OCI-LY1 (cell line): ENCODE measurements around the gene CEP19.

Source experiments
- H2AFZ ChIP-seq: fragments of 200-600 bp; sonication (generic), shearing (Covaris generic); 2 replicates; pipeline ENCODE4 v1.6.0; 2014; ENCODE audit warnings: antibody characterized with exemption, mild to moderate bottlenecking, low read length
- H3F3A ChIP-seq: fragments of 200-600 bp; sonication (generic), shearing (Covaris generic); 2 replicates; pipeline ENCODE4 v1.6.0; 2014; ENCODE audit warnings: mild to moderate bottlenecking, antibody characterized with exemption, low read length, moderate library complexity; ENCODE audit not compliant: insufficient read depth
- H3K27ac ChIP-seq: fragments of 200-600 bp; sonication (generic); 2 replicates; pipeline ENCODE4 v1.5.1; 2014; ENCODE audit warnings: low read length, mixed run types, mild to moderate bottlenecking, low read depth; ENCODE audit not compliant: poor library complexity, severe bottlenecking
- H3K27me3 ChIP-seq: fragments of 200-600 bp; sonication (generic); 2 replicates; pipeline ENCODE4 v1.6.0; 2014; ENCODE audit warnings: antibody characterized with exemption, mild to moderate bottlenecking, low read length, moderate library complexity; ENCODE audit not compliant: insufficient read depth
- H3K36me3 ChIP-seq: fragments of 200-600 bp; sonication (generic); 2 replicates; pipeline ENCODE4 v1.6.1; 2014; ENCODE audit warnings: mild to moderate bottlenecking, antibody characterized with exemption, low read length, moderate library complexity, mixed read lengths; ENCODE audit not compliant: insufficient read depth
- H3K4me1 ChIP-seq: fragments of 200-600 bp; sonication (generic); 2 replicates; pipeline ENCODE4 v1.5.1; 2014; ENCODE audit warnings: mild to moderate bottlenecking, low read length, moderate library complexity; ENCODE audit not compliant: insufficient read depth, severe bottlenecking
- H3K4me2 ChIP-seq: fragments of 200-600 bp; sonication (generic), shearing (Covaris generic); 2 replicates; pipeline ENCODE4 v1.6.1; 2014; ENCODE audit warnings: low read length
- H3K4me3 ChIP-seq: fragments of 200-600 bp; sonication (generic); 2 replicates; pipeline ENCODE4 v1.5.1; 2014; ENCODE audit warnings: low read length, low read depth, mild to moderate bottlenecking, mixed read lengths; ENCODE audit not compliant: poor library complexity, severe bottlenecking
- H3K79me2 ChIP-seq: fragments of 200-600 bp; shearing (Covaris generic); 2 replicates; pipeline ENCODE4 v1.6.1; 2016; ENCODE audit warnings: mixed run types, low read length, mixed read lengths; ENCODE audit not compliant: insufficient read depth
- H3K9ac ChIP-seq: fragments of 200-600 bp; sonication (generic), shearing (Covaris generic); 2 replicates; pipeline ENCODE4 v1.6.1; 2014; ENCODE audit warnings: mild to moderate bottlenecking, low read length, mixed read lengths
- H3K9me2 ChIP-seq: fragments of 200-600 bp; sonication (generic), shearing (Covaris generic); 2 replicates; pipeline ENCODE4 v1.6.1; 2014; ENCODE audit warnings: low read depth, mild to moderate bottlenecking, low read length, mixed read lengths
- H3K9me3 ChIP-seq: fragments of 200-600 bp; shearing (Covaris generic); 2 replicates; pipeline ENCODE4 v1.6.1; 2014; ENCODE audit warnings: low read length, mixed read lengths
- H4K20me1 ChIP-seq: fragments of 200-600 bp; sonication (generic), shearing (Covaris generic); 2 replicates; pipeline ENCODE4 v1.6.0; 2016; ENCODE audit warnings: mild to moderate bottlenecking, low read length; ENCODE audit not compliant: insufficient read depth
- EZH2 ChIP-seq: fragments of 200-600 bp; sonication (generic), shearing (Covaris generic); IDR thresholded peaks from 2 replicates; pipeline ENCODE4 v1.8.0; 2017; ENCODE audit warnings: borderline replicate concordance, mixed run types, mild to moderate bottlenecking, antibody characterized with exemption, low read length, moderate library complexity, mixed read lengths
- TF ChIP-seq, protein P1 (sequence below): fragments of 200-600 bp; sonication (generic), shearing (Covaris generic); IDR thresholded peaks from 2 replicates; pipeline ENCODE4 v1.5.1; 2017; ENCODE audit warnings: mild to moderate bottlenecking, antibody characterized with exemption, low read length, moderate library complexity, mixed read lengths

Gene CEP19

GRCh38 chr3:196741249-196741889 lies 29.3 kb upstream of the CEP19 start:
- H2AFZ ChIP-seq = no peak overlapping the region

DNA sequence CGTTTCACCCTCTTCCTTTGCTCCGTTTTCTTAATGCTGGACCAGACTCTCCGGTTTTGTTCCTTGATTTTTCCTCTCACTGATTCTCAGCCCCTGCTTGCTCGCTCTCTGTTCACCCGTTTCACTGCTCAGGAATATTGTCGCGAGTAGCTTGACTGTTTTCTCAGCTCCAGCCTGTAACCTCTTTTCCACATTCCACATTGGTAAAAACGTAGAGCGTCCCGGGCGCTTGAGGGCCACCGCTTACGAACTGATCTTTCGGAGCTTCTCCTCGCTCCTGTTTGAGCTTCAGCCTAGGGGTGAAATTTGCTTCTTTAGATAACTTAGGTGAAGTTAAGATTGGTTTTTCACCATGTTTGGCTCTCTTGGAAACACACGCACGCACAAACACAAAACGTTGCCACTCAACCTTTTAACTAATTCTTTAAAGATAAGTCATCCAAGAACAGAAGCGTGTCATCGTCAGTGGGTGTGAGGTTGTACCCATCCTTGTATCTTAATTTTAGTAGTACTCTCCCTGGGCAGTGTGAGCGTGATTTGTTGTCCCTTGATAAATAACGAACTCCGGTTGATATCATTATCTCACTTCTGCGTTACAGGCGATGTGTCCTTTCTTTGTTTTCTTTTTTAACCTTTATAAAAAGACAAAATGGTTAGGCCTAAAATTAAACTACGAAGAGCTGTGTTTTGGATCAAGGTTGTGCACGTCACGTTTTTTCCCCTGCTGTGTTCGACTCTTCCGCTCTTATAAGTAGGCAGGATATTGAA lies 28.6 kb upstream of the CEP19 start:
- Histone ChIP-seq H3K9me3 (peaks cover 6% of the 10 kb centered on the region), H3K4me2 (peak overlapping the region; percentile 90), H2AFZ (no peak overlapping the region), H3K9me2 (no peaks in the 10 kb centered on the region), H3K36me3 (peaks cover 23% of the 10 kb centered on the region), H3K27ac (peak overlapping the region; percentile 80), H3K27me3 (no peaks in the 10 kb centered on the region), H3K9ac (peak overlapping the region; percentile 95), H3K4me1 (peaks cover 19% of the 10 kb centered on the region), H3F3A (no peaks in the 10 kb centered on the region), H3K4me3 (peak overlapping the region; percentile 88), H3K79me2 (peaks cover 57% of the 10 kb centered on the region), H4K20me1 (no peaks in the 10 kb centered on the region)
- no peak for TF ChIP-seq EZH2
- TF ChIP-seq, protein P1, sequence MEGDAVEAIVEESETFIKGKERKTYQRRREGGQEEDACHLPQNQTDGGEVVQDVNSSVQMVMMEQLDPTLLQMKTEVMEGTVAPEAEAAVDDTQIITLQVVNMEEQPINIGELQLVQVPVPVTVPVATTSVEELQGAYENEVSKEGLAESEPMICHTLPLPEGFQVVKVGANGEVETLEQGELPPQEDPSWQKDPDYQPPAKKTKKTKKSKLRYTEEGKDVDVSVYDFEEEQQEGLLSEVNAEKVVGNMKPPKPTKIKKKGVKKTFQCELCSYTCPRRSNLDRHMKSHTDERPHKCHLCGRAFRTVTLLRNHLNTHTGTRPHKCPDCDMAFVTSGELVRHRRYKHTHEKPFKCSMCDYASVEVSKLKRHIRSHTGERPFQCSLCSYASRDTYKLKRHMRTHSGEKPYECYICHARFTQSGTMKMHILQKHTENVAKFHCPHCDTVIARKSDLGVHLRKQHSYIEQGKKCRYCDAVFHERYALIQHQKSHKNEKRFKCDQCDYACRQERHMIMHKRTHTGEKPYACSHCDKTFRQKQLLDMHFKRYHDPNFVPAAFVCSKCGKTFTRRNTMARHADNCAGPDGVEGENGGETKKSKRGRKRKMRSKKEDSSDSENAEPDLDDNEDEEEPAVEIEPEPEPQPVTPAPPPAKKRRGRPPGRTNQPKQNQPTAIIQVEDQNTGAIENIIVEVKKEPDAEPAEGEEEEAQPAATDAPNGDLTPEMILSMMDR = no peak

More at GRCh38 chr3:196741249-196741889, 29.3 kb upstream of the CEP19 start:
- Histone ChIP-seq H3K9ac (peak overlapping the region; percentile 95), H3K79me2 (peaks cover 64% of the 10 kb centered on the region), H3K27ac (peak overlapping the region; percentile 80), H3K4me1 (peaks cover 19% of the 10 kb centered on the region), H3K4me3 (peak overlapping the region; percentile 88), H3K36me3 (peaks cover 24% of the 10 kb centered on the region), H3K4me2 (peak overlapping the region; percentile 90), H3F3A (no peaks in the 10 kb centered on the region), H3K27me3 (no peaks in the 10 kb centered on the region), H3K9me2 (no peaks in the 10 kb centered on the region), H4K20me1 (no peaks in the 10 kb centered on the region), H3K9me3 (peaks cover 6% of the 10 kb centered on the region)
- no peak for TF ChIP-seq EZH2
- TF ChIP-seq, protein P1 = no peak

DNA sequence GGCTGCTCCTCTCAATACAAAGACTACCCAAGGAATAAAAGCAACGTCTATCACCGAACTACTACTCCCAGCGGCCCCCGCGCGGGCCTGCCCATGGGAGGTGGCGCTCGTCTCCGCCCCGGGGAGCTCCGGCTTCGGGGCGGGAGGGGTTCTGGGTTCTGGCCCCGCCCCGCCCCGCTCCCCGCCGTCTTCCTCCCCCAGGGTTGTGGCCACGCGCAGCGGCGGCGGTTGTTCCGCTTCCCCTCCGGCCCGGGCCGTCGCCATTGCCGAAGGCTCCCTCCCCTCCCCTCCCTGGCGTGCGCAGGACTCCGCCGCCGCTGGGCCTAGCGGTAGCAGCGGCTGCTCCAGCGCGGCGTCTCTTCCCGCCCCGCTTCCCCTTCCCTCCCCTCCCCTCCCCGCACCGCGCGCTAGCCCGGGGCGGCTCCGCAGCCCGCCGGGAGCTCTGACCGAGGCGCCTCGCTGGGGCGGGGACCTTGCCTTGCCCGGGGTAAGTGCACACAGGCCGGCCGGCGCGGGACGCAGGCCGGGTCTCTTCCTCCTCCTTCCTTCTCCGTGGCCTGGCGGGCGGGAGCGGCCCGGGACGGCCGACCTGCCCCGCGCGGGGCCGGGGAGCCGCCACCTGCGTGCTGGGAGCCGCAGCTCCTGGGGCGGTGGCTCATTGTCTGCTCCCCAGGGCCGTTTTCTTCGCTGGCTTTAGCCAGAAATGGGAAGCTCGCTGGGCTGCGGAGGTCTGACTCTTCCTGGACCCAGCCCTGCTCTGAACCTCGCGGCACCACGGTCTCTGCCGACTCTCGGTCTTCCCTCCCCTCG lies 27.8 kb upstream of the CEP19 start, which contains the start of gene PAK2:
Gene PAK2, plus strand, starts transcription at position 187 of the 810 bp plus-strand sequence. CDS start 42,790 bp downstream, outside the sequence.
- no peaks in the 10 kb centered on the region for H4K20me1 ChIP-seq
- H3K9me3 ChIP-seq = peaks cover 6% of the 10 kb centered on the region
- H3K79me2 ChIP-seq = peaks cover 49% of the 10 kb centered on the region
- H3K9me2 ChIP-seq = no peaks in the 10 kb centered on the region
- H3K36me3 ChIP-seq = peaks cover 22% of the 10 kb centered on the region
- H3K4me1 ChIP-seq = peaks cover 19% of the 10 kb centered on the region
- H3K9ac ChIP-seq = peak within 1 kb of the TSS; percentile 95
- peak within 1 kb of the TSS; percentile 80 for H3K27ac ChIP-seq
- H3K4me2 ChIP-seq = peak within 1 kb of the TSS; percentile 90
- H3K27me3 ChIP-seq = no peaks in the 10 kb centered on the region
- H3K4me3 ChIP-seq = peak within 1 kb of the TSS; percentile 88
- TF ChIP-seq EZH2 = no peak
- TF ChIP-seq, protein P1 = no peak
- no peaks in the 10 kb centered on the region for H3F3A ChIP-seq
- H2AFZ ChIP-seq = no peak within 1 kb of the TSS
